A673 (cell line): Measurements from ENCODE around the gene MOB4. TPM values are rescaled to one million over a fixed set of nuclear protein-coding genes. Genes with fewer than 3 reads are reported as not detected.

Source experiments
- Bru-seq: library from RNA; stranded (reverse); fragments of 400-500 nt; gene quantifications from one replicate; lab custom pipeline; 2021; lab: Mats Ljungman, UMichigan
- BruChase-seq, 2 experiments: library from RNA; stranded (reverse); fragments of 400-500 nt; gene quantifications; one replicate each; lab custom pipeline; 2021; lab: Mats Ljungman, UMichigan
- BruUV-seq: library from RNA; stranded (reverse); fragments of 400-500 nt; replicated peaks from 2 replicates; lab custom pipeline; 2021; lab: Mats Ljungman, UMichigan
- CTCF ChIA-PET: fragments of 300-600 bp; sonication (Branson Sonifier 250); formaldehyde crosslinking; loops from one replicate; lab custom pipeline; 2022; ENCODE audit warnings: antibody characterized with exemption; lab: Charles Lee
- POLR2A ChIA-PET: fragments of 300-600 bp; sonication (Branson Sonifier 250); formaldehyde crosslinking; loops from one replicate; lab custom pipeline; 2022; ENCODE audit warnings: antibody characterized with exemption; ENCODE audit not compliant: low non-redundant PET; lab: Charles Lee
- DNase-seq: peaks from one replicate; pipeline ENCODE4 v3.0.0-alpha.2; 2015; ENCODE audit warnings: low spot score
- H3K27ac ChIP-seq: fragments of 200-600 bp; sonication (generic); 2 replicates; pipeline ENCODE4 v1.5.1; 2016; ENCODE audit warnings: mixed run types, low read depth, mild to moderate bottlenecking, mixed read lengths, antibody characterized with exemption, low read length; ENCODE audit not compliant: poor library complexity, severe bottlenecking
- H3K27me3 ChIP-seq: fragments of 200-600 bp; sonication (generic); replicated peaks from 2 replicates; pipeline ENCODE4 v1.6.1; 2017; ENCODE audit warnings: mixed run types, low read depth, mild to moderate bottlenecking, mixed read lengths, antibody characterized with exemption, low read length; ENCODE audit not compliant: insufficient read depth, poor library complexity
- H3K36me3 ChIP-seq: fragments of 200-600 bp; sonication (generic); 2 replicates; pipeline ENCODE4 v1.6.1; 2016; ENCODE audit warnings: mixed run types, mild to moderate bottlenecking, mixed read lengths, antibody characterized with exemption, low read length; ENCODE audit not compliant: insufficient read depth, poor library complexity, severe bottlenecking
- H3K4me1 ChIP-seq: fragments of 200-600 bp; sonication (generic); 2 replicates; pipeline ENCODE4 v1.6.1; 2017; ENCODE audit warnings: mixed run types, mild to moderate bottlenecking, mixed read lengths, antibody characterized with exemption, low read length; ENCODE audit not compliant: insufficient read depth, poor library complexity, severe bottlenecking
- H3K4me3 ChIP-seq: fragments of 200-600 bp; sonication (generic); 2 replicates; pipeline ENCODE4 v1.5.1; 2016; ENCODE audit warnings: low read depth, mixed run types, mild to moderate bottlenecking, mixed read lengths, low read length; ENCODE audit not compliant: poor library complexity, severe bottlenecking
- H3K9me3 ChIP-seq: fragments of 200-600 bp; sonication (generic); 2 replicates; pipeline ENCODE4 v1.6.1; 2016; ENCODE audit warnings: mixed run types, low read depth, mild to moderate bottlenecking, mixed read lengths, antibody characterized with exemption, low read length; ENCODE audit not compliant: poor library complexity, severe bottlenecking
- EZH2 ChIP-seq: fragments of 200-600 bp; sonication (generic); IDR thresholded peaks from 2 replicates; pipeline ENCODE4 v1.6.1; 2017; ENCODE audit warnings: borderline replicate concordance, low read depth, mild to moderate bottlenecking, mixed read lengths, antibody characterized with exemption, low read length; ENCODE audit not compliant: poor library complexity, severe bottlenecking
- intact Hi-C: fragments of 100-400 bp; cut with micrococcal nuclease; formaldehyde crosslinking; loops from one replicate; pipeline ENCODE4 v1.10.0; 2022; ENCODE audit not compliant: unreplicated experiment
- long read RNA-seq: library from polyadenylated mRNA; stranded (forward); transcript quantifications from one replicate; pipeline ENCODE4 v2.0.0, GENCODE V29; 2022
- total RNA-seq: library from RNA; stranded (reverse); gene quantifications from 2 replicates; pipeline ENCODE4 v1.2.3, GENCODE V29; 2021
- TF ChIP-seq, protein P1 (sequence below): fragments of 300-800, 200-600 bp; sonication (generic); conservative IDR thresholded peaks from 2 replicates; pipeline ENCODE4 v1.5.1; 2017; ENCODE audit warnings: low read depth, mild to moderate bottlenecking, antibody characterized with exemption, low read length, moderate library complexity, mixed read lengths

Gene MOB4
- total RNA-seq (38.0 and 41.6 TPM in 2 replicates), Bru-seq, nascent RNA (percentile 90 among the genes with signal in this experiment), BruChase-seq, experiment 1, labeled RNA remaining after a 2-hour chase (percentile 98 among the genes with signal in this experiment), BruChase-seq, experiment 2, labeled RNA remaining after a 6-hour chase (percentile 99 among the genes with signal in this experiment)
- long read RNA-seq, transcript MOB4-207 (7 exons, 1,021 nt) = minor isoform, 42 of 199 reads
- long read RNA-seq, transcript MOB4-202 (8 exons, 3,986 nt) = major isoform, 150 of 199 reads
- long read RNA-seq, partial matches to known transcripts = 0 of 199 reads
- long read RNA-seq, other reads (novel, unspliced or antisense) = 5 of 199 reads

DNA sequence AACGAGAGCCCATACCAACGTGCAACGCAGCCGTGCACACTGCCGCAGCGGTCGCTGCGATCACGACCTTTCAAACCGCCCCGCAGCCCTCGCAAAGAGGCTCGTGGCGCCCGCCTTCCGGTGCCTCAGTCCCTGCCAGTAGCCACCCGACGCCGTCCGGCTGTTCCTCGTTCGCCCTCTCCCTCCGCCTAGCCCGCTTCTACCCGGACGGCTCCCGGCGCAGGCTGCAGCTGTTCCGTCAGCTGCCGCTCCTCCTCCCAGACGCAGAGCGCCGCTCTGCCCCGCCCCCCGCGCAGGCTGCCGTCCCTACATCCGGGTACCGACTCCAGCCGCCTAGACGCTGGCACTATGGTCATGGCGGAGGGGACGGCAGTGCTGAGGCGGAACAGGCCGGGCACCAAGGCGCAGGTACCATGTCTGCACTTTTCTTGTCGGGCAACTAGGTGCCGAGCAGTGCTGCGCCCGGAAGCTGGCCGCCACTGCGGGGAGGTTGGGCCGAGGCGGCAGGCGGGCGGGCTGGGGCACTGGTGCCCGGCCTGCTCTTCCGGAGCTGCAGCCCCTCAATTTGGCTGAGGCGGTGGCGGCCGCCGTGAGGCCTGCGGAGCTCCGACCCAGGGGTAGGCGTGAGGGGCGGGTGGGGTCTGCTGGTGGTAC is at the start of gene MOB4:
Gene MOB4, plus strand, starts transcription at position 328 of the 654 bp plus-strand sequence. Its CDS starts 21 bp downstream, at position 349.
- Histone ChIP-seq H3K36me3 (peaks cover 6% of the 10 kb centered on the region), H3K27ac (peak within 1 kb of the TSS; percentile 91), H3K4me3 (peak within 1 kb of the TSS; percentile 83), H3K4me1 (peaks cover 4% of the 10 kb centered on the region), H3K9me3 (peaks cover 7% of the 10 kb centered on the region), H3K27me3 (no peaks in the 10 kb centered on the region)
- peak; percentile 96 for DNase-seq
- TF ChIP-seq EZH2 = no peak
- TF ChIP-seq, protein P1, sequence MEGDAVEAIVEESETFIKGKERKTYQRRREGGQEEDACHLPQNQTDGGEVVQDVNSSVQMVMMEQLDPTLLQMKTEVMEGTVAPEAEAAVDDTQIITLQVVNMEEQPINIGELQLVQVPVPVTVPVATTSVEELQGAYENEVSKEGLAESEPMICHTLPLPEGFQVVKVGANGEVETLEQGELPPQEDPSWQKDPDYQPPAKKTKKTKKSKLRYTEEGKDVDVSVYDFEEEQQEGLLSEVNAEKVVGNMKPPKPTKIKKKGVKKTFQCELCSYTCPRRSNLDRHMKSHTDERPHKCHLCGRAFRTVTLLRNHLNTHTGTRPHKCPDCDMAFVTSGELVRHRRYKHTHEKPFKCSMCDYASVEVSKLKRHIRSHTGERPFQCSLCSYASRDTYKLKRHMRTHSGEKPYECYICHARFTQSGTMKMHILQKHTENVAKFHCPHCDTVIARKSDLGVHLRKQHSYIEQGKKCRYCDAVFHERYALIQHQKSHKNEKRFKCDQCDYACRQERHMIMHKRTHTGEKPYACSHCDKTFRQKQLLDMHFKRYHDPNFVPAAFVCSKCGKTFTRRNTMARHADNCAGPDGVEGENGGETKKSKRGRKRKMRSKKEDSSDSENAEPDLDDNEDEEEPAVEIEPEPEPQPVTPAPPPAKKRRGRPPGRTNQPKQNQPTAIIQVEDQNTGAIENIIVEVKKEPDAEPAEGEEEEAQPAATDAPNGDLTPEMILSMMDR = no peak
- BruUV-seq = no TSS peak
- intact Hi-C loops = no loop called here
- ChIA-PET CTCF (interaction anchor here (0.5 kb wide), 1 partner anchor 9 kb away, joined by 3 read pairs; no protein-coding TSS in a partner anchor), POLR2A (interaction anchor here (0.9 kb wide), 1 partner anchor 16 kb away, joined by 3 read pairs; the partner anchor contains the start of genes HSPD1 and HSPE1)

DNA sequence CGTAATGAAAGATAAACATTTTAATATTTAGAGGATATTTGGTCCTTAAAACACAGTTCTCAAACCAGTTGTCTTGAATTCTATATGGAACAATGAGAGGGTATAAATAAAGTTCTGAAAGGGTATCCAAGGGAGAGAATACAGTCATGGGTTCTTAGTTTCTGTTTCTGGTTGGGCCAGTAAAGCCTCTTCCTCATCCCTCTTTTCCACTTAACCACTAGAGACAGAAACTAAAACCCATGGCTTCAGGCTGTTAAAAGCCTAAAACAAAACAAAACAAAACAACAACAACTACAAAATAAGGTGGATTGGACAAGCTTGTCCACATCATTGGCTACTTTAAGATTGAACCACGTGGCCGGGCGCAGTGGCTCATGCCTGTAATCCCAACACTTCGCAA is 43.7 kb upstream of the MOB4 start:
- BruUV-seq = no TSS peak
- no peak for TF ChIP-seq EZH2
- TF ChIP-seq, protein P1 = no peak
- no peak overlapping the region for H3K4me3 ChIP-seq
- DNase-seq = no peak
- POLR2A ChIA-PET = no interaction called here
- H3K4me1 ChIP-seq = no peaks in the 10 kb centered on the region
- no peak overlapping the region for H3K27ac ChIP-seq
- no peaks in the 10 kb centered on the region for H3K9me3 ChIP-seq
- no peaks in the 10 kb centered on the region for H3K27me3 ChIP-seq
- intact Hi-C loops = no loop called here
- CTCF ChIA-PET = no interaction called here
- peaks cover 16% of the 10 kb centered on the region for H3K36me3 ChIP-seq

DNA sequence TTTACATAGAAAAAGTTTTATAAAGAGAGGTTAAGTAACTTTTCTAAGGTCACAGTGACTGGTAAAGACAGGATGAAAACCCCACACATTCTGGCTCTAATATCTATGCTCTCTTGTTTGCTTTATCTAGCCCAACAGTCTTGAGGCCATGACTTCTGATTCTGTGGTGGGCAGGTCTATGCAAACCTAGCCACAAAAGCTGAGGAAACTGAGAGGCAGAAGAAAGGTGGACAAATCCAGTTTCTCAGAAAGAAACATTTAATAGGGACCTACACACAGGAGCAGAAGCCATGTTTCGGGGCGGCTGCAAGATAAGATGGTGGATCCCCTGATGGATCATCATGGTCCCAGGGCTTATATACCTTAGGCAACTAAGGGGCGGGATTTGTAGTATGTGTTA is 38.1 kb upstream of the MOB4 start:
- CTCF ChIA-PET = no interaction called here
- H3K27me3 ChIP-seq = no peaks in the 10 kb centered on the region
- no peak overlapping the region for H3K4me3 ChIP-seq
- intact Hi-C loops = no loop called here
- no TSS peak for BruUV-seq
- peaks cover 14% of the 10 kb centered on the region for H3K36me3 ChIP-seq
- H3K4me1 ChIP-seq = no peaks in the 10 kb centered on the region
- DNase-seq = no peak
- POLR2A ChIA-PET = no interaction called here
- H3K27ac ChIP-seq = no peak overlapping the region
- H3K9me3 ChIP-seq = no peaks in the 10 kb centered on the region
- TF ChIP-seq EZH2 = no peak
- TF ChIP-seq, protein P1 = no peak
